GM21528 (cell line): ENCODE data around the gene TBC1D8.

Experiments used
- ATAC-seq: cut with Tn5 transposase; IDR thresholded peaks from one replicate; pipeline ENCODE4 v1.9.1; 2021; ENCODE audit warnings: mild to moderate bottlenecking, moderate library complexity; ENCODE audit not compliant: unreplicated experiment, low FRiP score

Gene TBC1D8

GRCh38 chr2:100964222-100964621, 187.0 kb downstream of the TBC1D8 start:
- ATAC-seq = no peak

- no peak for ATAC-seq
Observed at GRCh38 chr2:100963026-100963375, 188.2 kb downstream of the TBC1D8 start.

GRCh38 chr2:100962366-100963025, 188.7 kb downstream of the TBC1D8 start:
- no peak for ATAC-seq

- ATAC-seq = no peak
Observed at GRCh38 chr2:100960688-100961087, 190.5 kb downstream of the TBC1D8 start.

DNA sequence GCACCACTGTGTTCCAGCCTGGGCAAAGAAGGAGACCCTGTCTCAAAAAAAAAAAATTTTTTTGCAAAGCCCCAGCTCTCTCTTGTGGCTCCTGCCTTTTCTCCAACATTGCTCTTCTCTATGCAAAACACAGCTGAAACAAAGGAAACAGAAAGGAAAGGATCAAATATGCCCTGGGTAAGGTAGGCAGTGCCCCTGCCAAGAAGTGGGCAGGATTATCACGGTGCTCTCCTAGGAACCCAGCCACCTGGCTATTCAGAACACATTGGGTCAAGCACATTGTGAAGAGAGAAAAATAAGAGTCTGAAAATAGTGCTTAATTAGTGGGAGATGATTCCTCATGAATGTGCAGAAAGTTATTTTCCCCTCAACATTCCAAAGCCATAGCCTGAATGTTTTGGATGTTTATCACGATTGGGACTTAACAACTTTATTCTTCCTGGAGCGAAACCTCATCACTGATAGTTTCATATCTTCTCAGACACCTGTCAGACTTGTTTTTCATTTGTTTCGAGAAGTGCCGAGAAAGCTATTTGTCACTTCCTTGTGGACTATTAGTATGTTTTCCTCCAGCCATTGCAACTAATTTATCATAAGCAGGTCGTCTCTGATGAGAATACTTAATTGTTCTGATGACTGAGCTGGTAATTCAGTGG, 191.8 kb downstream of the TBC1D8 start:
- ATAC-seq = no peak

DNA sequence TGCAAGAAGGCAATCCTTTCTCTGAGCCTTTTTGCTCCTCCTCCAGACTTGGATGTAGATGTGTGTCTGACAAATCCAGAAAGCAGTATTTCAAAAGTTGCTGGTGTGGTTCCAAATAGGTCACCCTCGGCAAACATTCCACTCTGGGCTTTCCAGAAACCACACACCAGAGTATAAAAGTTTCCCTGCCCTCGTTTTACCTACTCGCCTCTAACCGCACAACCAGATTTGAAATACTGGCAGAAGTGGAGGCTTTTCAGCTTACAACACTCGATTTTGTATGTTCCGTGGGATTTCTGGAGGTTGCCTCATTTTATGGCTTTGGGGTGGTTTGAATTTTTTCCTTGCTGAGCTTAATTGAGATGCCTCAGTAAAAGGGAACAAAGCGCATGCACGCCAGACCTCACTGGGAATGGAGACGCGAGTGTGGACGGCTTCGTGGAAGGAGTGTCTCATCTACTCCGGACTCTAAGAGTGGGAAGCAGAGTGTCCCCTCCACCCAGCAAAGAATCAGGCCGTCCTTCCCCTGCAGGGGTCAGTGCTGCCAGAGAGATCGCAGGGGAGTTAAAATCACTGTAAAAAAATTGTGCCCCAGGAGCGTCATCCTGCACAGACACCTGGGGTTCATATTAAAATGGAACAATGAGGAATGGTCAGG, 193.1 kb downstream of the TBC1D8 start:
- ATAC-seq = no peak
